ENCODE data around the gene RPS5. TPM values are rescaled to one million over a fixed set of nuclear protein-coding genes. Genes with fewer than 3 reads are reported as not detected.

The RPS5 gene
- polyA plus RNA-seq, 2 of the 4 experiments (the other 2 are of a cell fraction): 2,123 to 2,475 TPM

- CTCF ChIA-PET: interaction anchor here (0.6 to 2.0 kb wide), 6 partner anchors 9 to 167 kb away, joined by 3 to 6 read pairs (median 4); partner anchors contain the start of gene RPS5
- H3K4me3 ChIP-seq: peak overlapping the region; percentile 96
- no peaks in the 10 kb centered on the region for H3K9me3 ChIP-seq
- H3K27ac ChIP-seq: peak overlapping the region; percentile 93 to 94
- TF ChIP-seq POLR2A (IDR thresholded peaks at IDR 0.05; ENCODE audit: low read length) (peak; percentile 36; the same call in 1 of the 2 replicates), CTCF (IDR thresholded peaks at IDR 0.05) (no peak)
- H3K4me1 ChIP-seq: peaks cover 22% of the 10 kb centered on the region
- FAIRE-seq: no peak
- peak; percentile 9 to 16; a peak in 4 of 6 replicates for ATAC-seq
- DNase-seq (ENCODE audit: low read depth in 1 of 2, low spot score in 1 of 2): no peak
- 42% methylated on average over 22 of the region's 22 CpGs for WGBS (ENCODE audit: missing lambda C conversion rate)
- POLR2A ChIA-PET: interaction anchor here (1.0 to 1.4 kb wide), 7 partner anchors 11 to 136 kb away, joined by 3 to 17 read pairs (median 7); partner anchors contain the start of genes RPS5, TRIM28, ZBTB45 and ZNF324
- H3K4me2 ChIP-seq: peak overlapping the region; percentile 89
Observed at GRCh38 chr19:58407658-58408151, 20.6 kb downstream of the RPS5 start.

GRCh38 chr19:58408152-58409009 is 21.3 kb downstream of the RPS5 start, which contains the start of gene ZNF584:
Gene ZNF584, plus strand, starts transcription at chr19:58408649. Its CDS starts 499 bp downstream, at chr19:58409148.
- FAIRE-seq: no peak

More at GRCh38 chr19:58408152-58409009, 21.3 kb downstream of the RPS5 start, which contains the start of gene ZNF584:
- ATAC-seq (peak; percentile 87 to 95), DNase-seq (ENCODE audit: low read depth in 1 of 2, low spot score in 1 of 2) (peak; percentile 95 to 96)
- H3K4me1 ChIP-seq: peaks cover 21% of the 10 kb centered on the region
- no peak for TF ChIP-seq RARB (CRISPR knock-in tag; IDR thresholded peaks at IDR 0.05)
- TF ChIP-seq PBX3 (IDR thresholded peaks at IDR 0.05): peak; percentile 61; the same call in 1 of the 2 replicates
- TF ChIP-seq FOSL2 (IDR thresholded peaks at IDR 0.05): no peak
- TF ChIP-seq FOSL2 (CRISPR knock-in tag; IDR thresholded peaks at IDR 0.05): no peak
- TF ChIP-seq TFCP2L1 (CRISPR knock-in tag; IDR thresholded peaks at IDR 0.05): no peak
- peak; percentile 93 for TF ChIP-seq POLR2A (IDR thresholded peaks at IDR 0.05; ENCODE audit: low read length)
- peak; percentile 65 for TF ChIP-seq E2F6 (IDR thresholded peaks at IDR 0.05; ENCODE audit: borderline replicate concordance, low read depth)
- 0 out of 2 replicates have a peak, but pooled peaks have one; percentile 18 for TF ChIP-seq MYC (IDR thresholded peaks at IDR 0.05; ENCODE audit: borderline replicate concordance, low read length)
- no peak for TF ChIP-seq CEBPB (IDR thresholded peaks at IDR 0.05)
- no peak for TF ChIP-seq HOXA7 (CRISPR knock-in tag; IDR thresholded peaks at IDR 0.05)
- TF ChIP-seq CHD2 (IDR thresholded peaks at IDR 0.05; ENCODE audit: low read length, partially characterized antibody): no peak
- no peak for TF ChIP-seq KDM1A (IDR thresholded peaks at IDR 0.05; ENCODE audit: low read depth)
- peak; percentile 15 for TF ChIP-seq MAX (IDR thresholded peaks at IDR 0.05)
- TF ChIP-seq SMC3 (IDR thresholded peaks at IDR 0.05): peak; percentile 18; the same call in 1 of the 3 replicates
- TF ChIP-seq NFE2L2 (conservative IDR thresholded peaks at IDR 0.05; ENCODE audit: low read length): no peak
- TF ChIP-seq PHF8 (IDR thresholded peaks at IDR 0.05; ENCODE audit: borderline replicate concordance, low read depth): peak; percentile 78; the same call in 1 of the 2 replicates
- TF ChIP-seq HEYL (CRISPR knock-in tag; IDR thresholded peaks at IDR 0.05): no peak
- TF ChIP-seq EP300 (IDR thresholded peaks at IDR 0.05): no peak
- peak; percentile 94 for TF ChIP-seq BCL3 (IDR thresholded peaks at IDR 0.05)
- no peak for TF ChIP-seq CBX8 (IDR thresholded peaks at IDR 0.05)
- no peak for TF ChIP-seq RFX5 (IDR thresholded peaks at IDR 0.05)
- no peak for TF ChIP-seq NR3C1 (IDR thresholded peaks at IDR 0.05)
- TF ChIP-seq JUN (IDR thresholded peaks at IDR 0.05): peak; percentile 82 to 91; a peak in 4 of 5 replicates
- peak; percentile 28; the same call in 2 of the 3 replicates for TF ChIP-seq CTCF (IDR thresholded peaks at IDR 0.05)
- no peak; the same call in 1 of the 2 replicates for TF ChIP-seq GATA3 (IDR thresholded peaks at IDR 0.05; ENCODE audit: borderline replicate concordance)
- H3K27ac ChIP-seq: peak within 1 kb of the TSS; percentile 93 to 94
- CTCF ChIA-PET: interaction anchor here (0.6 to 2.5 kb wide), 12 partner anchors 8 to 166 kb away, joined by 3 to 6 read pairs (median 3); partner anchors contain the start of gene RPS5
- H3K4me2 ChIP-seq: peak within 1 kb of the TSS; percentile 89
- H3K9me3 ChIP-seq: no peaks in the 10 kb centered on the region; the same call in 2 of the 3 replicates
- H3K4me3 ChIP-seq: peak within 1 kb of the TSS; percentile 96
- 1% methylated on average over 43 of the region's 100 CpGs for WGBS (ENCODE audit: missing lambda C conversion rate)
- POLR2A ChIA-PET: interaction anchor here (0.6 to 1.4 kb wide), 11 partner anchors 10 to 1813 kb away, joined by 3 to 17 read pairs (median 6); partner anchors contain the start of genes RPS5, TRIM28, ZBTB45 and ZNF274

All from A549 (cell line).